ENCODE results near the gene PRR18. TPM values are rescaled to one million over a fixed set of nuclear protein-coding genes. Genes with fewer than 3 reads are reported as not detected.

The PRR18 gene
- total RNA-seq, 1 experiment from 2014 or later, result not detected

DNA sequence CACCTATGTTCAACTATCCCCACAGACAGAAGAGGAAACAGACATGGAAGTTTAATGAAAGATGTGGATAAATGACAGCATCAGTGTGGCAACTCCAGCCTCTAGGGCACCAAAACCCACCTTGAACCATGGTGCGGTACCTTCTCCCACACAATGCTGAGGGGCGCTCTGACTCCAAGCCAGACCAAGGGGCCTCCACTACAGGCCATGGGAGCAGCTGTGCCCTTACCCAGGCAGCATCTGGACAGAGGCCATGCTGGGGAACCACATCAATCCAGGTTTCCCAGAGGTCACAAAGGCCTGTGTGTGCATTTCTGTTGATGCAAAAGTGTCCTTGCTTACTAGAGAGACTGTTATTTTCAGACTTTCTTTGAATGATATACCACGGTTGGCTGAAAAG, 4.1 kb downstream of the PRR18 start:
- no peaks in the 10 kb centered on the region for H3K9me3 ChIP-seq (ENCODE audit: control insufficient read depth, low read depth, low read length)
- Mint-ChIP-seq H3K27ac (no peak overlapping the region), H3K9me3 (peaks cover 0 to 3% of the 10 kb centered on the region in 2 experiments; a peak in 1 of 5 replicates), H3K4me1 (peaks cover 4% of the 10 kb centered on the region in 2 experiments), H3K4me3 (no peak overlapping the region), H3K27me3 (ENCODE audit: low read depth) (peaks cover 60% of the 10 kb centered on the region), H3K36me3 (ENCODE audit: insufficient read depth in 1 of 3, low read depth in 3 of 3) (no peaks in the 10 kb centered on the region; a peak in 1 of 7 replicates)
- no peak overlapping the region for H3K4me2 ChIP-seq (ENCODE audit: insufficient read depth, insufficient read length, low read length)
- H3K4me1 ChIP-seq (ENCODE audit: insufficient read depth, low read length), result no peaks in the 10 kb centered on the region; the same call in 1 of the 2 replicates
- H3K9ac ChIP-seq (ENCODE audit: extremely low read depth, insufficient read length, low read length), result no peak overlapping the region
- WGBS (ENCODE audit: extremely low coverage, insufficient read length, low lambda C conversion rate), result no CpG with 5 or more reads among the region's 3 CpGs
- H3K56ac ChIP-seq (ENCODE audit: insufficient read length, low read depth, low read length), result no peak overlapping the region
- H2AK5ac ChIP-seq (ENCODE audit: insufficient read length, low read length), result no peak overlapping the region
- no peak overlapping the region for H3K4ac ChIP-seq (ENCODE audit: low read depth, low read length)
- no peak overlapping the region for H3T11ph ChIP-seq (ENCODE audit: low read length)
- H4K91ac ChIP-seq (ENCODE audit: insufficient read length, low read depth, low read length), result no peak overlapping the region
- no peak overlapping the region for H2BK20ac ChIP-seq (ENCODE audit: low read depth, low read length, poor library complexity, severe bottlenecking)
- H4K5ac ChIP-seq (ENCODE audit: insufficient read length, low read depth, low read length), result no peak overlapping the region
- peaks cover 17% of the 10 kb centered on the region for H3K23me2 ChIP-seq (ENCODE audit: insufficient read length, low read depth, low read length, poor library complexity, severe bottlenecking)
- H3K14ac ChIP-seq (ENCODE audit: insufficient read depth, low read length), result no peak overlapping the region
- no peak overlapping the region for H3K27ac ChIP-seq (ENCODE audit: insufficient read length, low read depth, low read length)
- H3K79me2 ChIP-seq (ENCODE audit: insufficient read depth, low read length), result no peaks in the 10 kb centered on the region
- H2BK15ac ChIP-seq (ENCODE audit: low read depth, low read length), result no peak overlapping the region
- no peaks in the 10 kb centered on the region for H3K79me1 ChIP-seq (ENCODE audit: insufficient read depth, low read depth, low read length, poor library complexity, severe bottlenecking)
- no peak overlapping the region for H3K18ac ChIP-seq (ENCODE audit: insufficient read length, low read depth, low read length)
- H2BK5ac ChIP-seq (ENCODE audit: insufficient read length, low read length), result no peak overlapping the region
- H2AFZ ChIP-seq (ENCODE audit: low read length), result no peak overlapping the region
- H2BK120ac ChIP-seq (ENCODE audit: low read depth, low read length, poor library complexity, severe bottlenecking), result no peak overlapping the region
- DNase-seq, result peak; percentile 53
- no peaks in the 10 kb centered on the region for H4K20me1 ChIP-seq (ENCODE audit: control insufficient read depth, insufficient read depth, insufficient read length)
- no peak overlapping the region for H4K8ac ChIP-seq (replicated peaks; ENCODE audit: insufficient read length, low read depth, low read length)
- TF ChIP-seq, protein P1, sequence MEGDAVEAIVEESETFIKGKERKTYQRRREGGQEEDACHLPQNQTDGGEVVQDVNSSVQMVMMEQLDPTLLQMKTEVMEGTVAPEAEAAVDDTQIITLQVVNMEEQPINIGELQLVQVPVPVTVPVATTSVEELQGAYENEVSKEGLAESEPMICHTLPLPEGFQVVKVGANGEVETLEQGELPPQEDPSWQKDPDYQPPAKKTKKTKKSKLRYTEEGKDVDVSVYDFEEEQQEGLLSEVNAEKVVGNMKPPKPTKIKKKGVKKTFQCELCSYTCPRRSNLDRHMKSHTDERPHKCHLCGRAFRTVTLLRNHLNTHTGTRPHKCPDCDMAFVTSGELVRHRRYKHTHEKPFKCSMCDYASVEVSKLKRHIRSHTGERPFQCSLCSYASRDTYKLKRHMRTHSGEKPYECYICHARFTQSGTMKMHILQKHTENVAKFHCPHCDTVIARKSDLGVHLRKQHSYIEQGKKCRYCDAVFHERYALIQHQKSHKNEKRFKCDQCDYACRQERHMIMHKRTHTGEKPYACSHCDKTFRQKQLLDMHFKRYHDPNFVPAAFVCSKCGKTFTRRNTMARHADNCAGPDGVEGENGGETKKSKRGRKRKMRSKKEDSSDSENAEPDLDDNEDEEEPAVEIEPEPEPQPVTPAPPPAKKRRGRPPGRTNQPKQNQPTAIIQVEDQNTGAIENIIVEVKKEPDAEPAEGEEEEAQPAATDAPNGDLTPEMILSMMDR (conservative IDR thresholded peaks at IDR 0.05), result peak; percentile 25; the same call in 1 of the 3 replicates
- no peak overlapping the region for H3K23ac ChIP-seq (ENCODE audit: insufficient read length, low read depth, low read length)
- H2BK12ac ChIP-seq (ENCODE audit: insufficient read length, low read depth, low read length), result no peak overlapping the region
- peaks cover 21% of the 10 kb centered on the region; the same call in 1 of the 2 replicates for H3K27me3 ChIP-seq (ENCODE audit: insufficient read depth, low read length)
